Measurements from ENCODE around the gene ZNF444. TPM values are rescaled to one million over a fixed set of nuclear protein-coding genes. Genes with fewer than 3 reads are reported as not detected.

ZNF444 gene
- total and polyA plus RNA-seq, 9 of the 15 experiments (the other 6 are each of a cell fraction or from before 2014, with no cell fraction given): 0.39 to 40.0 (median 6.9) TPM

DNA sequence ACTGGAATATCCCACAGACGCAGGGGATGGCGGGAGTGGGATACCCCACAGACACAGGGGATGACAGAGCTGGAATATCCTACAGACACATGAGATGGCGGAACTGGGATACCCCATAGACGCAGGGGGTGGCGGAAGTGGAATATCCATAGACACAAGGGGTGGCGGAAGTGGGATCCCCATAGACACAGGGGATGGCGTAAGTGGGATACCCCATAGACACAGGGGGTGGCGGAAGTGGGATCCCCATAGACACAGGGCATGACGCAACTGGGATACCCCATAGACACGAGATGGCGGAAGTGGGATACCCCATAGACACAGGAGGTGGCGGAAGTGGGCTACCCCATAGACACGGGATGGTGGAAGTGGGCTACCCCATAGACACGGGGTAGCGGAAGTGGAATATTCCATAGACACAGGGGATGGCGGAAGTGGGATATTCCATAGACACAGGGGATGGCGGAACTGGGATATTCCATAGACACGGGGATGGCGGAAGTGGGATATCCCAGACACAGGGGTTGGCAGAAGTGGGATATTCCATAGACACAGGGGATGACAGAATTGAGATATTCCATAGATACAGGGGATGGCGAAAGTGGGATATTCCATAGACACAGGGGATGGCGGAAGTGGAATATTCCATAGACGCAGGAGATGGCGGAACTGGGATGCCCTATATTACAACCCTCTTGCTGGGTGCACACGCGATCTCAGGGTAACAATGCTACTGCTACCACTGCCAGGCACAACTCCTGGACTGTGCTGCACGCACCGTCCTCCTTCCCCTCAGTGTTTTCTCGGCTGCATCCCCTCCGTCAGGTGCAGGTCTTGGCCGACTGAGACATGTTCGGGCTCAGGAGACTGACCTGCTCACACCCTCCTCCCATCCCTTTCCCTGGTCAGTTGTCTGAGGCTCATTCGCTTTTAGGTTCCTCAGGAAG is 48.1 kb upstream of the ZNF444 start (continued):
- TF ChIP-seq, protein P1, sequence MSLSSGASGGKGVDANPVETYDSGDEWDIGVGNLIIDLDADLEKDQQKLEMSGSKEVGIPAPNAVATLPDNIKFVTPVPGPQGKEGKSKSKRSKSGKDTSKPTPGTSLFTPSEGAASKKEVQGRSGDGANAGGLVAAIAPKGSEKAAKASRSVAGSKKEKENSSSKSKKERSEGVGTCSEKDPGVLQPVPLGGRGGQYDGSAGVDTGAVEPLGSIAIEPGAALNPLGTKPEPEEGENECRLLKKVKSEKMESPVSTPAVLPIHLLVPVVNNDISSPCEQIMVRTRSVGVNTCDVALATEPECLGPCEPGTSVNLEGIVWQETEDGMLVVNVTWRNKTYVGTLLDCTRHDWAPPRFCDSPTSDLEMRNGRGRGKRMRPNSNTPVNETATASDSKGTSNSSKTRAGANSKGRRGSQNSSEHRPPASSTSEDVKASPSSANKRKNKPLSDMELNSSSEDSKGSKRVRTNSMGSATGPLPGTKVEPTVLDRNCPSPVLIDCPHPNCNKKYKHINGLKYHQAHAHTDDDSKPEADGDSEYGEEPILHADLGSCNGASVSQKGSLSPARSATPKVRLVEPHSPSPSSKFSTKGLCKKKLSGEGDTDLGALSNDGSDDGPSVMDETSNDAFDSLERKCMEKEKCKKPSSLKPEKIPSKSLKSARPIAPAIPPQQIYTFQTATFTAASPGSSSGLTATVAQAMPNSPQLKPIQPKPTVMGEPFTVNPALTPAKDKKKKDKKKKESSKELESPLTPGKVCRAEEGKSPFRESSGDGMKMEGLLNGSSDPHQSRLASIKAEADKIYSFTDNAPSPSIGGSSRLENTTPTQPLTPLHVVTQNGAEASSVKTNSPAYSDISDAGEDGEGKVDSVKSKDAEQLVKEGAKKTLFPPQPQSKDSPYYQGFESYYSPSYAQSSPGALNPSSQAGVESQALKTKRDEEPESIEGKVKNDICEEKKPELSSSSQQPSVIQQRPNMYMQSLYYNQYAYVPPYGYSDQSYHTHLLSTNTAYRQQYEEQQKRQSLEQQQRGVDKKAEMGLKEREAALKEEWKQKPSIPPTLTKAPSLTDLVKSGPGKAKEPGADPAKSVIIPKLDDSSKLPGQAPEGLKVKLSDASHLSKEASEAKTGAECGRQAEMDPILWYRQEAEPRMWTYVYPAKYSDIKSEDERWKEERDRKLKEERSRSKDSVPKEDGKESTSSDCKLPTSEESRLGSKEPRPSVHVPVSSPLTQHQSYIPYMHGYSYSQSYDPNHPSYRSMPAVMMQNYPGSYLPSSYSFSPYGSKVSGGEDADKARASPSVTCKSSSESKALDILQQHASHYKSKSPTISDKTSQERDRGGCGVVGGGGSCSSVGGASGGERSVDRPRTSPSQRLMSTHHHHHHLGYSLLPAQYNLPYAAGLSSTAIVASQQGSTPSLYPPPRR (CRISPR knock-in tag; IDR thresholded peaks at IDR 0.05; ENCODE audit: borderline replicate concordance): no peak
- TF ChIP-seq LEF1 (IDR thresholded peaks at IDR 0.05) (no peak), POLR2G (IDR thresholded peaks at IDR 0.05; ENCODE audit: low read depth, low read length) (0 out of 2 replicates have a peak, but pooled peaks have one; percentile 19), ZNF780A (CRISPR knock-in tag; IDR thresholded peaks at IDR 0.05) (no peak)

- H3K9me1 ChIP-seq (ENCODE audit: control insufficient read depth, insufficient read depth, low read length): no peaks in the 10 kb centered on the region
- in situ Hi-C loops (cut with MboI): no loop called here
- no peaks in the 10 kb centered on the region; a peak in 1 of 5 replicates for H3K4me1 ChIP-seq (replicated peaks in 1 of 2; ENCODE audit: control insufficient read depth in 2 of 2, insufficient read depth in 2 of 2, low read length in 2 of 2)
- H3K4me2 ChIP-seq (ENCODE audit: insufficient read depth, low read length): no peak overlapping the region
- BruUV-seq (replicated peaks): no TSS peak
- H3K79me2 ChIP-seq (ENCODE audit: control insufficient read depth, insufficient read depth, low read length): peaks cover 71% of the 10 kb centered on the region
- H3K36me3 ChIP-seq (ENCODE audit: control insufficient read depth, insufficient read depth, low read length): peaks cover 79% of the 10 kb centered on the region; the same call in 2 of the 3 replicates
- no peak overlapping the region for H3K9ac ChIP-seq (ENCODE audit: insufficient read depth in 1 of 2, low read depth in 2 of 2, low read length in 2 of 2)
- no peaks in the 10 kb centered on the region for H3K27me3 ChIP-seq (ENCODE audit: control insufficient read depth in 2 of 2, insufficient read depth in 2 of 2, low read length in 2 of 2)
- 96% methylated on average over 8 of the region's 9 CpGs for WGBS (ENCODE audit: insufficient coverage, low coverage, missing lambda C conversion rate)
- H3K4me3 ChIP-seq: no peak overlapping the region
- no peak for ATAC-seq
- H3K9me3 ChIP-seq (replicated peaks; ENCODE audit: control insufficient read depth, insufficient read depth, low read depth, low read length): peaks cover 15% of the 10 kb centered on the region
- POLR2A ChIA-PET: no interaction called here
- intact Hi-C loops (cut with micrococcal nuclease): no loop called here
- H2AFZ ChIP-seq (ENCODE audit: low read depth, low read length): no peak overlapping the region
- DNase-seq (ENCODE audit: extremely low read depth in 1 of 4, low spot score in 3 of 4): no peak
- H4K20me1 ChIP-seq (replicated peaks; ENCODE audit: control insufficient read depth, insufficient read depth, low read length): no peaks in the 10 kb centered on the region
- no peak for FAIRE-seq
- CTCF ChIA-PET (ENCODE audit: low intra/inter-chr PET ratio): no interaction called here
- H3K27ac ChIP-seq (ENCODE audit: extremely low read depth, low read depth, low read length): no peak overlapping the region
- TF ChIP-seq ZNF175 (CRISPR knock-in tag; IDR thresholded peaks at IDR 0.05; ENCODE audit: low read depth) (no peak), POLR2AphosphoS2 (IDR thresholded peaks at IDR 0.05; ENCODE audit: low read length) (no peak), ZNF143 (CRISPR knock-in tag; IDR thresholded peaks at IDR 0.05) (no peak), MAZ (CRISPR knock-in tag; conservative IDR thresholded peaks at IDR 0.05 in 1 of 2, IDR thresholded peaks at IDR 0.05 in 1 of 2) (no peak)
- TF ChIP-seq, protein P2, sequence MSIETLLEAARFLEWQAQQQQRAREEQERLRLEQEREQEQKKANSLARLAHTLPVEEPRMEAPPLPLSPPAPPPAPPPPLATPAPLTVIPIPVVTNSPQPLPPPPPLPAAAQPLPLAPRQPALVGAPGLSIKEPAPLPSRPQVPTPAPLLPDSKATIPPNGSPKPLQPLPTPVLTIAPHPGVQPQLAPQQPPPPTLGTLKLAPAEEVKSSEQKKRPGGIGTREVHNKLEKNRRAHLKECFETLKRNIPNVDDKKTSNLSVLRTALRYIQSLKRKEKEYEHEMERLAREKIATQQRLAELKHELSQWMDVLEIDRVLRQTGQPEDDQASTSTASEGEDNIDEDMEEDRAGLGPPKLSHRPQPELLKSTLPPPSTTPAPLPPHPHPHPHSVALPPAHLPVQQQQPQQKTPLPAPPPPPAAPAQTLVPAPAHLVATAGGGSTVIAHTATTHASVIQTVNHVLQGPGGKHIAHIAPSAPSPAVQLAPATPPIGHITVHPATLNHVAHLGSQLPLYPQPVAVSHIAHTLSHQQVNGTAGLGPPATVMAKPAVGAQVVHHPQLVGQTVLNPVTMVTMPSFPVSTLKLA (conservative IDR thresholded peaks at IDR 0.05): no peak
Measured at GRCh38 chr19:56094449-56094848, 46.6 kb upstream of the ZNF444 start.
